Limb (tissue), 2 donors: ENCODE measurements around the gene PLAAT3.
"Not testable (repeated sequence)": the region's sequence is repeated elsewhere in the genome, so short reads cannot be mapped to it uniquely, and the experiment has no call there.

Experiments
- DNase-seq, 2 donors: peaks; one replicate each; pipeline ENCODE4 v3.0.0-alpha.2; 2016; ENCODE audit errors: extremely low spot score in 2 of 2

PLAAT3 gene

GRCh38 chr11:63567044-63567840 lies 47.0 kb downstream of the PLAAT3 start:
- DNase-seq: peak in 1 of 2 donors; percentile 55

- no peak for DNase-seq
Observed at GRCh38 chr11:63564784-63565350, 49.4 kb downstream of the PLAAT3 start.

GRCh38 chr11:63564056-63564774 lies 50.0 kb downstream of the PLAAT3 start:
- no peak for DNase-seq

GRCh38 chr11:63563201-63564055 lies 50.8 kb downstream of the PLAAT3 start, which contains the start of gene PLAAT2:
PLAAT2 (minus strand) TSS chr11:63563379; CDS start chr11:63563324, 55 bp downstream.
- DNase-seq: no peak

- DNase-seq: peak in 1 of 2 donors; percentile 50
Observed at GRCh38 chr11:63560506-63561180, 53.6 kb downstream of the PLAAT3 start.

- DNase-seq: no peak
Observed at GRCh38 chr11:63558459-63559157, 55.6 kb downstream of the PLAAT3 start.

GRCh38 chr11:63557570-63557969 lies 56.7 kb downstream of the PLAAT3 start:
- no peak for DNase-seq

- no peak for DNase-seq
Observed at GRCh38 chr11:63556404-63557013, 57.7 kb downstream of the PLAAT3 start.

GRCh38 chr11:63554877-63555223 lies 59.4 kb downstream of the PLAAT3 start:
- DNase-seq: no peak

GRCh38 chr11:63553759-63554158 lies 60.5 kb downstream of the PLAAT3 start:
- no peak for DNase-seq

GRCh38 chr11:63552921-63553320 lies 61.3 kb downstream of the PLAAT3 start:
- DNase-seq: no peak

- DNase-seq: no peak
Observed at GRCh38 chr11:63551889-63552266, 62.4 kb downstream of the PLAAT3 start.

GRCh38 chr11:63551091-63551888 lies 62.9 kb downstream of the PLAAT3 start:
- no peak for DNase-seq

- DNase-seq: not testable (repeated sequence)
Observed at GRCh38 chr11:63550156-63550700, 64.0 kb downstream of the PLAAT3 start.

- no peak for DNase-seq
Observed at GRCh38 chr11:63549411-63549810, 64.8 kb downstream of the PLAAT3 start.

- DNase-seq: no peak
Observed at GRCh38 chr11:63548178-63548577, 66.1 kb downstream of the PLAAT3 start.

GRCh38 chr11:63547061-63547460 lies 67.2 kb downstream of the PLAAT3 start:
- DNase-seq: no peak

- no peak for DNase-seq
Observed at GRCh38 chr11:63543711-63544110, 70.5 kb downstream of the PLAAT3 start.

GRCh38 chr11:63542506-63542905 lies 71.7 kb downstream of the PLAAT3 start:
- DNase-seq: not testable (repeated sequence)
